HL-60 (cell line): Measurements from ENCODE around the gene CDC45.

Experiments used
- DNase-seq, 2 experiments: peaks; one replicate each; pipeline ENCODE4 v3.0.0-alpha.2; 2010 to 2020; ENCODE audit warnings: low read depth in 1 of 2, low spot score in 1 of 2
- H3K27ac ChIP-seq: fragments of 250-450 bp; sonication (Bioruptor Pico); replicated peaks from 2 replicates; pipeline ENCODE4 v1.5.1; 2020; ENCODE audit warnings: mild to moderate bottlenecking, moderate library complexity
- H3K27me3 ChIP-seq: fragments of 250-450 bp; sonication (Bioruptor Pico); 2 replicates; pipeline ENCODE4 v1.5.1; 2021; ENCODE audit warnings: mild to moderate bottlenecking, moderate library complexity; ENCODE audit not compliant: insufficient read depth, poor library complexity, severe bottlenecking
- H3K4me3 ChIP-seq: replicated peaks from 2 replicates; pipeline ENCODE4 v1.5.1; 2011; ENCODE audit warnings: mild to moderate bottlenecking, control low read depth, low read length; ENCODE audit not compliant: insufficient read depth
- CTCF ChIP-seq: IDR thresholded peaks from one replicate; pipeline ENCODE4 v1.5.1; 2011; ENCODE audit warnings: low read length, control low read depth, inconsistent platforms; ENCODE audit not compliant: insufficient read depth
- GABPA ChIP-seq: IDR thresholded peaks from 2 replicates; pipeline ENCODE4 v1.6.1; 2012; ENCODE audit warnings: low read depth
- POLR2AphosphoS5 ChIP-seq: IDR thresholded peaks from 2 replicates; pipeline ENCODE4 v1.6.1; 2012; ENCODE audit warnings: low read depth
- SPI1 ChIP-seq: IDR thresholded peaks from 2 replicates; pipeline ENCODE4 v1.6.1; 2012; ENCODE audit warnings: low read depth, mild to moderate bottlenecking, borderline replicate concordance
- TF ChIP-seq, protein P1 (sequence below): IDR thresholded peaks from 2 replicates; pipeline ENCODE4 v1.6.1; 2012; ENCODE audit warnings: low read depth; ENCODE audit not compliant: insufficient replicate concordance

The CDC45 gene

DNA sequence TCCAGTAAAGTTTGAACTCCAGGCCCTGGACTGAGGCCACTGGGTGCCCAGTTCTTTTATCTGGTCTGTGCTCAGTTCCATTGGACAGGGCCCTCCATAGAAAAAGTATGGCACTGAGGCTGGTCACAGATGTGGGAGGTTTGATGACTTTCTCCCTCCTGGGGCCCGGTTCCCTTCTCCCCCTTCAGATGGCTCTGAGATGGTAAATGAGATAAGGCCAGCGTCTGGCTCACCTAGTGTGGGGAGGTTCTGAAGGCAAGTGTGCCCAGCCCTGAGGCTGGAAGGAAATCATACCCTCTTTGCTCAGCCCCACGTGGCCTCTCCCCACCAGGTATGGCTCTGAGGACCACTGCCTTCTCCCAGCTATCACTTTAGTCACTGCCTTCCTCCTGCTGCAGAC is 45.9 kb downstream of the CDC45 start:
- TF ChIP-seq POLR2AphosphoS5 = no peak
- no peak for TF ChIP-seq SPI1
- no peak for TF ChIP-seq CTCF
- TF ChIP-seq, protein P1, sequence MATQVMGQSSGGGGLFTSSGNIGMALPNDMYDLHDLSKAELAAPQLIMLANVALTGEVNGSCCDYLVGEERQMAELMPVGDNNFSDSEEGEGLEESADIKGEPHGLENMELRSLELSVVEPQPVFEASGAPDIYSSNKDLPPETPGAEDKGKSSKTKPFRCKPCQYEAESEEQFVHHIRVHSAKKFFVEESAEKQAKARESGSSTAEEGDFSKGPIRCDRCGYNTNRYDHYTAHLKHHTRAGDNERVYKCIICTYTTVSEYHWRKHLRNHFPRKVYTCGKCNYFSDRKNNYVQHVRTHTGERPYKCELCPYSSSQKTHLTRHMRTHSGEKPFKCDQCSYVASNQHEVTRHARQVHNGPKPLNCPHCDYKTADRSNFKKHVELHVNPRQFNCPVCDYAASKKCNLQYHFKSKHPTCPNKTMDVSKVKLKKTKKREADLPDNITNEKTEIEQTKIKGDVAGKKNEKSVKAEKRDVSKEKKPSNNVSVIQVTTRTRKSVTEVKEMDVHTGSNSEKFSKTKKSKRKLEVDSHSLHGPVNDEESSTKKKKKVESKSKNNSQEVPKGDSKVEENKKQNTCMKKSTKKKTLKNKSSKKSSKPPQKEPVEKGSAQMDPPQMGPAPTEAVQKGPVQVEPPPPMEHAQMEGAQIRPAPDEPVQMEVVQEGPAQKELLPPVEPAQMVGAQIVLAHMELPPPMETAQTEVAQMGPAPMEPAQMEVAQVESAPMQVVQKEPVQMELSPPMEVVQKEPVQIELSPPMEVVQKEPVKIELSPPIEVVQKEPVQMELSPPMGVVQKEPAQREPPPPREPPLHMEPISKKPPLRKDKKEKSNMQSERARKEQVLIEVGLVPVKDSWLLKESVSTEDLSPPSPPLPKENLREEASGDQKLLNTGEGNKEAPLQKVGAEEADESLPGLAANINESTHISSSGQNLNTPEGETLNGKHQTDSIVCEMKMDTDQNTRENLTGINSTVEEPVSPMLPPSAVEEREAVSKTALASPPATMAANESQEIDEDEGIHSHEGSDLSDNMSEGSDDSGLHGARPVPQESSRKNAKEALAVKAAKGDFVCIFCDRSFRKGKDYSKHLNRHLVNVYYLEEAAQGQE = no peak
- no peak for TF ChIP-seq GABPA

GRCh38 chr22:19526076-19526701 is 46.5 kb downstream of the CDC45 start:
- Histone ChIP-seq H3K27me3 (peaks cover 30% of the 10 kb centered on the region), H3K27ac (no peak overlapping the region), H3K4me3 (no peak overlapping the region)
- TF ChIP-seq GABPA (no peak), SPI1 (no peak), CTCF (no peak), POLR2AphosphoS5 (no peak)
- TF ChIP-seq, protein P1 = no peak
- no peak for DNase-seq

More for the DNA sequence above, 45.9 kb downstream of the CDC45 start:
- Histone ChIP-seq H3K4me3 (no peak overlapping the region), H3K27me3 (peaks cover 30% of the 10 kb centered on the region), H3K27ac (no peak overlapping the region)
- DNase-seq = no peak

GRCh38 chr22:19526702-19527111 is 47.0 kb downstream of the CDC45 start:
- H3K27ac ChIP-seq = no peak overlapping the region
- peaks cover 30% of the 10 kb centered on the region for H3K27me3 ChIP-seq
- TF ChIP-seq GABPA (no peak), POLR2AphosphoS5 (no peak), CTCF (no peak)
- TF ChIP-seq, protein P1 = no peak
- no peak overlapping the region for H3K4me3 ChIP-seq
- DNase-seq = no peak
